Heart right ventricle (tissue), 16 donors: ENCODE data around the gene CISD1. TPM values are rescaled to one million over a fixed set of nuclear protein-coding genes. Genes with fewer than 3 reads are reported as not detected.

ENCODE experiments used
- ATAC-seq, 8 donors: fragments of 200-7000 bp; cut with Tn5 transposase; one replicate each; pipeline ENCODE4 v1.9.1; 2020; ENCODE audit warnings: mild to moderate bottlenecking in 8 of 8, moderate library complexity in 8 of 8, moderate number of reproducible peaks in 1 of 8
- DNase-seq, 2 donors: peaks; one replicate each; pipeline ENCODE4 v3.0.0-alpha.2; 2020
- H3K27ac ChIP-seq, 10 donors: fragments of 200-600 bp; sonication (generic) in 2 of 10; one replicate each; pipeline versions ENCODE4 v1.5.0 to v1.8.0; 2020 to 2022; ENCODE audit warnings: mild to moderate bottlenecking in 3 of 10
- H3K27me3 ChIP-seq, 7 donors: fragments of 200-600 bp; one replicate each; pipeline ENCODE4 v1.8.0; 2021 to 2022; ENCODE audit warnings: mild to moderate bottlenecking in 2 of 7
- H3K36me3 ChIP-seq, 9 donors: fragments of 200-600 bp; sonication (generic) in 1 of 9; one replicate each; pipeline versions ENCODE4 v1.5.0 to v1.8.0; 2020 to 2022; ENCODE audit warnings: mild to moderate bottlenecking in 2 of 9
- H3K4me1 ChIP-seq, 9 donors: fragments of 200-600 bp; sonication (generic) in 1 of 9; one replicate each; pipeline versions ENCODE4 v1.5.0 to v1.8.0; 2020 to 2022; ENCODE audit warnings: mild to moderate bottlenecking in 4 of 9
- H3K4me3 ChIP-seq, 10 donors: fragments of 200-600 bp; sonication (generic) in 2 of 10; one replicate each; pipeline versions ENCODE4 v1.5.0 to v1.8.0; 2020 to 2022; ENCODE audit warnings: mild to moderate bottlenecking in 7 of 10, moderate library complexity in 2 of 10
- H3K9me3 ChIP-seq, 11 donors: fragments of 200-600 bp in 10 of 11; sonication (generic) in 2 of 11; one replicate each; pipeline versions ENCODE4 v1.5.0 to v1.8.0; 2013 to 2022; ENCODE audit warnings: mild to moderate bottlenecking in 2 of 11, control low read depth in 1 of 11, moderate library complexity in 1 of 11
- WGBS, 2 donors: extraction: QIAGEN DNeasy Blood & Tissue Kit; methylation state at CpG; one replicate each; pipeline ENCODE4 v1.1.7; 2013; ENCODE audit warnings: inconsistent platforms in 1 of 2; 5-methylcytosine and 5-hydroxymethylcytosine counted together
- intact Hi-C, 10 donors: fragments of 100-400 bp; cut with DNase I; formaldehyde crosslinking; loops; one replicate each; pipeline versions ENCODE4 v1.11.1 to v1.14.2; 2022
- polyA plus RNA-seq, 2 donors: library from polyadenylated mRNA; stranded (reverse); fragments of 200-250 nt; gene quantifications; one replicate each; pipeline ENCODE4 v1.2.3, GENCODE V29; 2013
- total RNA-seq, 10 donors: library from RNA; stranded (reverse); fragmentation: NEBNext Ultra II Directional in 3 of 10; extraction: Animal tissue kit (Norgen Biotek cat#: 25700) in 3 of 10; gene quantifications; one replicate each; pipeline versions ENCODE4 v1.2.1 to v1.2.4, GENCODE V29; 2021 to 2023
- TF ChIP-seq, protein P1 (sequence below), 9 donors: fragments of 200-600 bp; sonication (generic) in 2 of 9; IDR thresholded peaks; one replicate each; pipeline versions ENCODE4 v1.5.0 to v1.8.0; 2021 to 2022; ENCODE audit warnings: antibody characterized with exemption in 9 of 9, mild to moderate bottlenecking in 5 of 9, moderate library complexity in 1 of 9
- donor health status: Arrhythmogenic right ventricular cardiomyopathy.
- donor health status: ischemic (EF 13 %, LVEDD 7.1; RV severe dilation, severe dysfunction).
- donor health status: healthy with polysubstance abuse.
- donor health status: DM: no; HTN: yes; CAD: no.
- donor health status: DM: no; HTN: no; CAD: no.
- donor health status: ischemic (EF 25% LVEDD 6.9; RV normal size, moderate dysfunction).
- donor health status: ischemic (EF 25% LVEDD 5.7; RV mildly dilated, moderate dysfunction).
- donor health status: healthy.
- donor health status: DM: yes; HTN: yes; CAD: no.
- donor health status: Ischemic cardiomyopathy.
- donor health status: ischemic (EF 35%, LVEDD 5.7; RV mildly dilated, moderate dysfunction).
- donor health status: nonischemic (EF 11% LVEDD 7.7; RV severe dilation, severe dysfunction).
- donor health status: DM: yes; HTN: yes; CAD: no.
- donor health status: PGD.
- donor health status: ischemic (EF 29% LVEDD 5.4; RV normal size, mild dysfunction).
- donor health status: nonischemic (EF 23%, LVEDD 6.1; RV moderate dilation, normal function).

The CISD1 gene
- total and polyA plus RNA-seq, 12 donors, result 34.4 to 204 (median 173) TPM

DNA sequence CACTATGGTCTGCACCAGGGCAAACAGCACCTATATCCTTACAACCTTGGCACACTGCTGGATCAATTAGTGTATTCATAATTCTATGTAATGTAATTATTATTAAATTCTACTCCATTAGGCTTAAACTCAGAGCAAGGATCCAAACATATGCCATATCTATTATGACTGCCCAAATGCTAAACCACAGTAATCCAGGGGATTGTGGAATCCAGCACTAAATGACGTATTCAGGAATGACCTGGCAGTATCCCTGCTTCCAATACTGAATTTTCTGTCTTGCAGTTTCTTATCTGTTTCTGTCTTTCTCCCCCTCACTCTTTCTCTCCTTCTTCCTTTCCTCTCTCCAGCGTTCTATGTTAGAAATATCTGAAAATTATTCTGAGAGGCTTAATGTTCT is 49.4 kb downstream of the CISD1 start:
- no peak for ATAC-seq
- intact Hi-C loops, result no loop called here
- WGBS, 2 donors, result 61 to 66% methylated on average over 2 of the region's 2 CpGs
- DNase-seq, result no peak
- Histone ChIP-seq H3K9me3 (no peaks in the 10 kb centered on the region), H3K27ac (no peak overlapping the region), H3K4me1 (peaks cover 0 to 17% (median 0%) of the 10 kb centered on the region in 9 donors), H3K4me3 (no peak overlapping the region), H3K27me3 (no peaks in the 10 kb centered on the region), H3K36me3 (no peaks in the 10 kb centered on the region)
- TF ChIP-seq, protein P1, sequence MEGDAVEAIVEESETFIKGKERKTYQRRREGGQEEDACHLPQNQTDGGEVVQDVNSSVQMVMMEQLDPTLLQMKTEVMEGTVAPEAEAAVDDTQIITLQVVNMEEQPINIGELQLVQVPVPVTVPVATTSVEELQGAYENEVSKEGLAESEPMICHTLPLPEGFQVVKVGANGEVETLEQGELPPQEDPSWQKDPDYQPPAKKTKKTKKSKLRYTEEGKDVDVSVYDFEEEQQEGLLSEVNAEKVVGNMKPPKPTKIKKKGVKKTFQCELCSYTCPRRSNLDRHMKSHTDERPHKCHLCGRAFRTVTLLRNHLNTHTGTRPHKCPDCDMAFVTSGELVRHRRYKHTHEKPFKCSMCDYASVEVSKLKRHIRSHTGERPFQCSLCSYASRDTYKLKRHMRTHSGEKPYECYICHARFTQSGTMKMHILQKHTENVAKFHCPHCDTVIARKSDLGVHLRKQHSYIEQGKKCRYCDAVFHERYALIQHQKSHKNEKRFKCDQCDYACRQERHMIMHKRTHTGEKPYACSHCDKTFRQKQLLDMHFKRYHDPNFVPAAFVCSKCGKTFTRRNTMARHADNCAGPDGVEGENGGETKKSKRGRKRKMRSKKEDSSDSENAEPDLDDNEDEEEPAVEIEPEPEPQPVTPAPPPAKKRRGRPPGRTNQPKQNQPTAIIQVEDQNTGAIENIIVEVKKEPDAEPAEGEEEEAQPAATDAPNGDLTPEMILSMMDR (IDR thresholded peaks at IDR 0.05), result no peak

DNA sequence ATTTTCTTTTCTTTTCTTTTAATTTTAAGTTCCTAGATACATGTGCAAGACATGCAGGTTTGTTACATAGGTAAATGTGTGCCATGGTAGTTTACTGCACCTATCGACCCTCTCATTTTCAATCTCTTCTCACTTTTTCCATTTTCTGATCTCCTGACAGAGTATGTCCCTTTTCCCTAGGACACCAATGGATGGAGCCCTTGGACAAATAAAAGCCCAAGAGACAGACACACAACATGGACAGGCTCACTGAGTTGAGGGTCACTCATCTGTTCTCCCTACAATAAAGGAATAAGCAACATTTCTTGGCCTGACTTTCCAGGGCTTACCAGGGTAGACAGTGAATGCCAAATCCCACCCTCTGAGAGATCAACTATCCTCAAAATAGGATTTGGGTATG is 50.6 kb downstream of the CISD1 start:
- Histone ChIP-seq H3K4me1 (peaks cover 0 to 19% (median 0%) of the 10 kb centered on the region in 9 donors), H3K9me3 (no peaks in the 10 kb centered on the region), H3K27ac (no peak overlapping the region), H3K4me3 (no peak overlapping the region), H3K27me3 (no peaks in the 10 kb centered on the region), H3K36me3 (no peaks in the 10 kb centered on the region)
- no peak for DNase-seq
- TF ChIP-seq, protein P1 (IDR thresholded peaks at IDR 0.05), result peak in 4 of 9 donors; percentile 15 to 41 (median 22)
- intact Hi-C loops, result no loop called here
- peak in 2 of 8 donors; percentile 33 to 56 for ATAC-seq
- 84 to 88% methylated on average over 1 of the region's 1 CpG for WGBS, 2 donors

DNA sequence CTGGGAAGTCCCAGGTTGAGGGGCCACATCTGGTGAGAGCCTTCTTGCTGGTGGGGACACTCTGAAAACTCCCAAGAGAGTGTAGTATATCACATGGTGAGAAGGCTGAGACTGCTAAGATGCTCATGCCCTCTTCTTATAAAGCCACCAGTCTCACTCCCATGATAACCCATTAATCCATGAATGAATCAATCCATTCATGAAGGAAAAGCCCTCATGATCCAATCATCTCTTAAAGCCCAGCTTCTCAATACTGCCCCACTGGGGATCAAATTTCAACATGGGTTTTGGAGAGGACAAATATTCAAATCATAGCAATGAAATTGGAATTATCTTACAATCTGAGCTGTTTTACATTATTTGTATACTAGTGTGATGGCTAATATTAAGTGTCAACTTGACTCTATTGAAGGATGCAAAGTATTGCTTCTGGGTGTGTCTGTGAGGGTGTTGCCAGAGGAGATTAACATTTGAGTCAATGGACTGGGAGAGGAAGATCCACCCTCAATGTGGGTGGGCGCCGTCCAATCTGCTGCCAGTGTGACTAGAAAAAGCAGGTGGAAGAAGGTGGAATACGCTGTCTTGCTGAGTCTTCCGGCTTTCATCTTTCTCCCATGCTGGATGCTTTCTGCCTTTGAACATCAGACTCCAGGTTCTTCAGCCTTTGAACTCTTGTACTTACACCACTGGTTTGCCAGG is 51.5 kb downstream of the CISD1 start:
- peaks cover 0 to 19% (median 0%) of the 10 kb centered on the region in 9 donors for H3K4me1 ChIP-seq
- no peak overlapping the region for H3K27ac ChIP-seq
- H3K4me3 ChIP-seq, result no peak overlapping the region
- ATAC-seq (no peak), DNase-seq (no peak)
- TF ChIP-seq, protein P1 (IDR thresholded peaks at IDR 0.05), result no peak
- H3K27me3 ChIP-seq, result no peaks in the 10 kb centered on the region
- intact Hi-C loops, result no loop called here
- 90 to 97% methylated on average over 4 of the region's 4 CpGs for WGBS, 2 donors
- no peaks in the 10 kb centered on the region for H3K9me3 ChIP-seq
- H3K36me3 ChIP-seq, result no peaks in the 10 kb centered on the region

DNA sequence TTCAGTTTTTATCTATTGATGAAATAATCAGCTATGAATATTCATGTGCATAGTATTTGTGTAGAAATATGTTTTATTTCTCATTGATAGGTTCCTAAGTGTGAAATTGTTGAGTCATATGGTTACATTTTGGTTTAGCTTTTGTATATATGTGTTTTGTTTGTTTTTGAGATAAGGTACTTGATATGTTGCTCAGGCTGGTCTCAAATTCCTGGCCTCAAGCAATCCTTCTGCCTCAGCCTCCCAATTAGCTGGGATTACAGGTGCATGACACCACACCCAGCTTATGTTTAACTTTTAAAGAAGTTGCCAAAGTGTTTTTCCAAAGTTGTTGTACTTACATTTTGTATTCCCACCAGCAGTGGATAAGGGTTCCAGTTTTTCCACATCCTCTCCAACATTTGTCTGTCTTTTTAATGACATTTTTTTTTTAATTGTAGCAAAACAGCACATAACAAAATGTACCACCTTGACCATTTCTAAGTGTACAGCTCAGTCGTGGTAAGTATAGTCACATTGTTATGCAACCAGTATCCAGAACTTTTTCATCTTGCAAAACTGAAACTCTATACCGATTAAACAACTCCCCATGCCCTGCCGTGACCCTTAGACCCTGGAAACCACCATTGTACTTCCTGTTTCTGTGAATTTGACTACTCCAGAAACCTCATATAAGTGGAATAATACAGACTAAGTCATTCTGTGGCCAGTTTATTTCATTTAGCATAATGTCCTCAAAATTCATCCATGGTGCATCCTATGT is 53.3 kb downstream of the CISD1 start:
- H3K4me1 ChIP-seq, result peaks cover 0 to 19% (median 0%) of the 10 kb centered on the region in 9 donors
- H3K9me3 ChIP-seq, result no peaks in the 10 kb centered on the region
- H3K27me3 ChIP-seq, result no peaks in the 10 kb centered on the region
- ATAC-seq (peak in 5 of 8 donors; percentile 24 to 46 (median 37)), DNase-seq (no peak)
- intact Hi-C loops, result no loop called here
- WGBS, 2 donors, result 60 to 75% methylated on average over 3 of the region's 3 CpGs
- peak overlapping the region in 1 of 10 donors; percentile 32 for H3K27ac ChIP-seq
- no peak overlapping the region for H3K4me3 ChIP-seq
- no peaks in the 10 kb centered on the region for H3K36me3 ChIP-seq
- TF ChIP-seq, protein P1 (IDR thresholded peaks at IDR 0.05), result no peak
